Stimulated activated CD4-positive, alpha-beta T cell treated with anti-CD3 and anti-CD28 coated beads, Interleukin-12 subunit alpha, Interleukin-12 subunit beta, amount 100 ng/mL, for 4 hours (primary cell): Measurements from ENCODE around the gene SMARCA2.
A peak's percentile ranks its signal among the peaks of the same experiment; 100 is the strongest.

ENCODE experiments used
- DNase-seq: peaks from one replicate; pipeline ENCODE4 v3.0.0-alpha.2; 2020

The SMARCA2 gene

GRCh38 chr9:2016408-2017330, 1.5 kb downstream of the SMARCA2 start:
- DNase-seq: peak; percentile 58

GRCh38 chr9:2017331-2018161, 2.4 kb downstream of the SMARCA2 start:
- peak; percentile 64 for DNase-seq

GRCh38 chr9:2018162-2018643, 3.1 kb downstream of the SMARCA2 start:
- no peak for DNase-seq

- DNase-seq: no peak
These were observed 3.8 kb downstream of the SMARCA2 start for GRCh38 chr9:2018764-2019558.

- DNase-seq: no peak
These were observed 4.6 kb downstream of the SMARCA2 start for GRCh38 chr9:2019723-2020122.

- no peak for DNase-seq
These were observed 6.6 kb downstream of the SMARCA2 start for GRCh38 chr9:2021731-2022130.

- no peak for DNase-seq
These were observed 7.4 kb downstream of the SMARCA2 start for GRCh38 chr9:2022560-2022959.

- no peak for DNase-seq
These were observed 7.9 kb downstream of the SMARCA2 start for GRCh38 chr9:2023042-2023441.

GRCh38 chr9:2023532-2023931, 8.4 kb downstream of the SMARCA2 start:
- DNase-seq: no peak

GRCh38 chr9:2024888-2025782, 10.0 kb downstream of the SMARCA2 start:
- DNase-seq: no peak

- DNase-seq: no peak
These were observed 11.3 kb downstream of the SMARCA2 start for GRCh38 chr9:2026220-2026997.

- DNase-seq: no peak
These were observed 12.5 kb downstream of the SMARCA2 start for GRCh38 chr9:2027543-2028160.

- no peak for DNase-seq
These were observed 13.7 kb downstream of the SMARCA2 start for GRCh38 chr9:2028888-2029287.

GRCh38 chr9:2029666-2030170, 14.6 kb downstream of the SMARCA2 start:
- no peak for DNase-seq

- DNase-seq: no peak
These were observed 17.1 kb downstream of the SMARCA2 start for GRCh38 chr9:2032234-2032633.

GRCh38 chr9:2036844-2037243, 21.7 kb downstream of the SMARCA2 start:
- no peak for DNase-seq

GRCh38 chr9:2039294-2040180, 24.4 kb downstream of the SMARCA2 start:
- DNase-seq: no peak

- DNase-seq: no peak
These were observed 25.7 kb downstream of the SMARCA2 start for GRCh38 chr9:2040828-2041227.

GRCh38 chr9:2041736-2042135, 26.6 kb downstream of the SMARCA2 start:
- DNase-seq: no peak
